Limb (tissue), 2 donors: ENCODE data around the gene RFX8.

Experiments
- DNase-seq, 2 donors: peaks; one replicate each; pipeline ENCODE4 v3.0.0-alpha.2; 2016; ENCODE audit errors: extremely low spot score in 2 of 2

RFX8 gene

GRCh38 chr2:101383016-101383541, 91.8 kb downstream of the RFX8 start:
- DNase-seq: no peak

- DNase-seq: no peak
Measured at GRCh38 chr2:101382442-101382841, 92.5 kb downstream of the RFX8 start.

- no peak for DNase-seq
Measured at GRCh38 chr2:101380376-101380775, 94.5 kb downstream of the RFX8 start.

- no peak for DNase-seq
Measured at GRCh38 chr2:101379091-101379490, 95.8 kb downstream of the RFX8 start.

DNA sequence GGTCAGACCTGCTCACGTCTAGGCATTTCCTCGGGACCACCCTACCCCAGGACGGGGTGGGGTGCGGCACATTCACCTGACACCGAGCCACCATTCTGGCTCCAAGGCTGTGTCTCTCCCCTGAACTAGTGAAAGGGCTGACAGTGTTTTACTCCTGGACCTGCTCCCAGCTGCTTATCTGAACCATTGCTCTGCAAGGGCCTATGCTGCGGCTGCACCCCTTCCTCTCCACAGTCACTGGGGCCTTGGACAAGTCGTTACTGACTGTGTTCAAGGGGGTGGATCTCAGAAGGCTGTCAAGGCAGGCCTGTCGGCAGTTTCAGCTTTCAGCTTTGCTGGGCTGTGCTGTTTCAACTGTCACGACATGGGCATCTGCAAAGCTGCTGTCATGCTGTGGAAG, 99.3 kb downstream of the RFX8 start:
- no peak for DNase-seq

DNA sequence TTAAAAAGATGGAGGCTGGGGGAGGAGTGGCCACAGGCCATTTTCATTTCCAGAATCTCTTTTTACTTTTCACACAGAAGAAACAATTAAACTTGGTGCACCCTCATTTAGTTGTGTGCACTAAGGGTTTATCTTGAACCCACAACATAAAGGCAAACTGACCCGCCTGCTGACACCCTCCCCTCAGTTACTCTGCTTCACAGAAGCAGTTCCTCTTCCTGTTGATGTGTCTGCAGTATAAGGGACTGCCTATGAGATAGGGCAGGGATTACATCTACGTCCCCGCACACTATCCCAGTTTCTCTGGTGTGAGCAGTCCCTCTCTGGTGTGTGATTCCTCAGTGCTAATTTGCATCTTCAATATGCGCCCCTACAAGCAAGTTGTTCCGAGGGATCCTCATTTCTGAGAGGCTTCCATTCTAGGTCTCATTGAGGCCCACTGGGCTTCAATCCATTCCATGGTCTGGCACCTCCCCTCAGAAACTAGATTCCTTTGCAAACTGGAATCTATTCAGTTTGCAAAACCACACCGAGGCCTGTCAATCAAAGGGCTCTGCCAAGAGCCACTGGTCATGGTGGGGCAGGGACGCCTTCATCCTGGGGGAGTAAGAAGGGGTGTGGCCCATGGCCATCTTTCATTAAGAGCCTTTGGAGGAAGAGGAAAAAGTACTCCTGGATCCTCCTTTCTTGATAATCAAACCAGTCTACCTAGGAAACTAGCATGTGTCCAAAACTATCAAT, 99.9 kb downstream of the RFX8 start:
- DNase-seq: no peak

- no peak for DNase-seq
Measured at GRCh38 chr2:101372792-101373191, 102.1 kb downstream of the RFX8 start.

GRCh38 chr2:101371636-101372035, 103.3 kb downstream of the RFX8 start:
- DNase-seq: no peak

DNA sequence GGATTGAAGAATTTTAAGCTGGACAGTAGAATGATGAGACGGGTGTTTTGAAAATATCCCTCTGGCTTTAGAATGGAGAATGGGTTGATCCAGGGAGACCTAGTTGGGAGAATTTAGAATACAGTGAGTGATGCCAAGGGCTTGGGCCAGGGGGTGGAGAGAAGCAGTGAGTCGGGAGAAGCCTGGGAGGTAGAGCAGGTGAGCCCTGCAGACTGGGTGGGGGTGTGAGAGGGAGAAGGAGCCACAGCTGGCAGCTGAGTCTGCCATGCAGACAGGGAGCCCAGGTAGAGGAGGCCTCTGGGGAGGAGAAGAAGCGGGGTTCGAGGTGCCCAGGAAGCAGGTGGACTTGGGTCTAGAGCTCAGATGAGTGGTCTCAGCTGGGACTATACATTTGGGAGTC, 105.8 kb downstream of the RFX8 start:
- DNase-seq: no peak

DNA sequence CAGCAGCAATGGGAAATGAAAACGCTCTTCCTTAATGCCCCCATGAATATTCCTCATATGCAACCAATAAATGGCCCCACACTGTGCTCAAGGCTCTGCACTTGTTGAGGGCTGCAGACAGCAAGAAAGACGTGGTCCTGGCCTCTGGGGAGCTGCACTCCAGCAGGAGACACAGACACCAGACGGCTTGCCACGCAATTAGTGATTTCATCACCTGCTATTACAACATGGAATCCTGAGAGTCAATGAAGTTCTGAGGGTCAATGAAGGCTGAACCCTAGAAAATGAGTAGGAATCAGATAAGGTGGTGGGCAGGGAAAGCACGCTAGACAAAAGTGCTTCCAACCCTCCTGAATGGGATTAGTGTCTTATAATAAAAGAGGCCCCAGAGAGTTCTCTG, 106.5 kb downstream of the RFX8 start:
- no peak for DNase-seq

- DNase-seq: no peak
Measured at GRCh38 chr2:101367508-101367907, 107.4 kb downstream of the RFX8 start.

GRCh38 chr2:101364878-101365277, 110.0 kb downstream of the RFX8 start:
- no peak for DNase-seq

DNA sequence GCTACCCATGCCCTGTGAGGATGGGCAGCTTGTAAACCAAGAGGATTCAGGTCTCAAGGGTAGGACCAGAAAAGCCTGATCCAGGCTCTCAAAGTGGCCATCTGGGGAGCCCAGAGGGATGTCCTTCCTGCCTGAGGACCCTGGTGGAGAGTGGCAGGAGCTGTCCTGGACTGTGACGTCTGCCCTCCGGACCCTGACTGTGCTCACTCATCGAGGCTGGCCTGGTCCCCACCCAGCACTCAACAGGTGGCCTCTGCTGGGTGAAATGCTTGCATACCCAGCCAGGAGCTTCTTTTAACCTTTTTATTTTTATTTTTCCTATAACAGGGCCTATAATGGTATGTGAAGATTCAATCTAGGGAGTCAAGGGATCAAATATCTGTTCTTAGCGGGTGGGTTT, 112.1 kb downstream of the RFX8 start:
- DNase-seq: no peak

- no peak for DNase-seq
Measured at GRCh38 chr2:101362316-101362715, 112.6 kb downstream of the RFX8 start.

- DNase-seq: no peak
Measured at GRCh38 chr2:101361522-101361921, 113.4 kb downstream of the RFX8 start.

DNA sequence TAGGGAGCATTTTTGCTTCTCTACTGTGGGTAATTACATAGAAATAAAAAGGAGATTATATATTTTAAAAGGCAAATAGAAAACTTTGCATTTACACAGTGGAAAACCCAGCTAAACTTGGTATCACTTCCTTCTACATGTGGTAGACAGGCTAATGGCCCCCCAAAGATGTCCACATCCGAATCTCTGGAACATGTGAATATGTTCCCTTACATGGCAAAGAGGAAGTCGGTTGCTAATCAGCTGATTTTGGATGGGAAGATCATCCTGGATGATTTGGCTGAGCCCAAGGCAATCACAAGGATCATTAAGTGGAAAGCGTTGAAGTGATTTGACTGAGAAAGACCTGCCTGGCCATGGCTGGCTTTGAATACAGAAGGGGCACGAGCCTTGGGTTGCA, 113.8 kb downstream of the RFX8 start:
- DNase-seq: no peak

- no peak for DNase-seq
Measured at GRCh38 chr2:101360232-101360631, 114.7 kb downstream of the RFX8 start.

DNA sequence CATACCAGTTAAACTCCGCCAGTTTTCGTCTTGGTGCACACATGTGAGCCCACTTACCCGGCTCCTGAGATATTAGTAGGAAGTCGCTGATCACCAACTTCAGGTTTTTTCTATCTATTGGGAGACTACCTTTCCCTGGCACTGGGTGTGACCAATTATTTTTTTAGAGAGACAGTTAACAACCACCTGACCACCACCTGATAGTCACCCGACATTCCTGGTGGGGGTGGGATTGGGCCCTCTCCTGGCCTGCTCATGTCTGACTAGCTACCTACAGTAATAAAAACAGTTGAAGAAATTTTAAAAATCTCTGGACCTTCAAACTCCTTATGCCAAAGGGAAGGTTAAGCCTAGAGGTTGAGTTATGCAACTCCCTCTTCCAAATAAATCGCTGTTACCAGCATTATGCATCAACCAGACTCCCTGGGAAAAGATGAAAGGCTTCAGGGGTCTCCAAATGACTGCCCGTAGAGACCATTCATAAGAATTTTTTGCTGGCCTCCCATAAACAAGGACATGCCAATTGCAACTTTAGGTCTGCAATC, 115.4 kb downstream of the RFX8 start:
- no peak for DNase-seq

DNA sequence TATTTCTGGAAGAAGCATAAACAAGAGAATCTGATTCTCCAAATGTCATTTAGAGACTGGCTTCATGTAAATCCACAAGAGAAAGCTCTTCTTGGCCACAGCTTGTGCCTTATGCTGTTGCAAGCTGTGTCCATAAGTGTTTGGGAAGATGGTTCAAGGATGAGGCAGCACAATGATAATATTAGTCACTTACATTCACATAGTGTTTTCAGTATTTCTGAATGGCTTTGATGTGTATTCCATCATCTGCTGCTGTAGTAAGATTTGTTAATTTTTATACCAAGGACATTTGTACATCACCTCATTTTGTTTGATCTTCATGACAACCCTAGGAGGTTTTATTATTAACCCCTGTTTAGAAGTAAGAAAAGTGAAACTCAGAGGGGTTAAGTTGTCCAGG, 117.5 kb downstream of the RFX8 start:
- DNase-seq: no peak

GRCh38 chr2:101356521-101356920, 118.4 kb downstream of the RFX8 start:
- no peak for DNase-seq

DNA sequence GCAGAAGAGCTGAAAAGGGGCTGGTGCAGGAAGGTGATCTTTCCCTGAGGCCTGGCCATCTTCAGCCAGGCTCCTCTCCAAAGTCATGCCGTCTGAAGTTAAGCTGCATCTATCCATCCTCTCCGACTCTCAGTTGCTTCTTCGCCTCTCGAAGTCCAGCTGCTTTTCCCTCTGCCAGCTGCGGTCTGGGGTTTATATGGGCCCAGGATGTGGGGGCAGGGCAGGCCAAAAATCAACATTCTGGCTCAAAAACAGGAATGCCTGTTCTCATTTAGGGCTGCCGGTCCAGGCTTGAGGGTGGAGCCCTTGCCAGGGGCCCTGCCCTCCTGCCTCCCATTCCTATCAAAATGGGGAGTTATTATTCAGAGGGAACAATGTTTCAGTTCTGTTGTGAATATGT, 118.9 kb downstream of the RFX8 start:
- no peak for DNase-seq

GRCh38 chr2:101355401-101356054, 119.4 kb downstream of the RFX8 start:
- DNase-seq: no peak
